SJSA1 (cell line): Measurements from ENCODE around the gene AP1S3. TPM values are rescaled to one million over a fixed set of nuclear protein-coding genes. Genes with fewer than 3 reads are reported as not detected.

Source experiments
- DNase-seq, 2 experiments: peaks; one replicate each; pipeline ENCODE4 v3.0.0-alpha.2; 2015 to 2020; ENCODE audit warnings: low spot score in 2 of 2, low read depth in 1 of 2
- H3K27ac ChIP-seq: fragments of 250-450 bp; sonication (Bioruptor Pico); 2 replicates; pipeline ENCODE4 v1.5.1; 2020; ENCODE audit warnings: mild to moderate bottlenecking, moderate library complexity
- H3K27me3 ChIP-seq: fragments of 250-450 bp; sonication (Bioruptor Pico); replicated peaks from 2 replicates; pipeline ENCODE4 v1.5.1; 2020; ENCODE audit warnings: mild to moderate bottlenecking, moderate library complexity
- H3K36me3 ChIP-seq: fragments of 250-450 bp; sonication (Bioruptor Pico); 2 replicates; pipeline ENCODE4 v1.5.1; 2020; ENCODE audit warnings: mild to moderate bottlenecking
- H3K4me1 ChIP-seq: fragments of 250-450 bp; sonication (Bioruptor Pico); replicated peaks from 2 replicates; pipeline ENCODE4 v1.6.1; 2021; ENCODE audit warnings: mild to moderate bottlenecking
- H3K4me3 ChIP-seq: fragments of 250-450 bp; sonication (Bioruptor Pico); 2 replicates; pipeline ENCODE4 v1.5.1; 2020; ENCODE audit warnings: mild to moderate bottlenecking
- H3K9me3 ChIP-seq: fragments of 250-450 bp; sonication (Bioruptor Pico); replicated peaks from 2 replicates; pipeline ENCODE4 v1.5.1; 2020; ENCODE audit warnings: mild to moderate bottlenecking
- total RNA-seq: library from RNA; depleted of rRNA; stranded (reverse); fragments of >200 nt; shearing (Covaris generic); gene quantifications from 2 replicates; pipeline ENCODE4 v1.2.3, GENCODE V29; 2014

Gene AP1S3
- total RNA-seq, 1 experiment from 2014 or later, result 6.4 TPM

DNA sequence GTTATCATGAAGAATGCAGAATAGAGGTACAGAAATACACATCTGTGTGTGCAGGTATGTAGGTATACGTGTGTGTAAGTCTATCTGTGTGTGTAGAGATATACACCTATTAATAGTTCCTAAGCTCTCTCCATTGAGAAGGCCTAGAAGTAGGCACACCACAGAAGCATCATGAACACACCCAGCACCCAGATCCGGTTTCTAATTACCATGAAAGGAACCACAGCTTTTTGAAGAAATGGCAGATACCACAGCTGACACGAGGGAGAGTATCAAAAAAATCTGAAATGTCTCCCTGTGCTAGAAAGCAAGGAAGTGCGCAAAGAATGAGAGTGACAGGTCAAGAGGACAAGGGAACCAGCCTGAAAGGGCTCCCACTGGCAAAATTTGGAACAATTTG lies 27.7 kb upstream of the AP1S3 start:
- DNase-seq, result no peak
- Histone ChIP-seq H3K4me3 (no peak overlapping the region), H3K27me3 (no peaks in the 10 kb centered on the region), H3K4me1 (peaks cover 13% of the 10 kb centered on the region), H3K36me3 (peaks cover 24% of the 10 kb centered on the region), H3K27ac (no peak overlapping the region), H3K9me3 (no peaks in the 10 kb centered on the region)

DNA sequence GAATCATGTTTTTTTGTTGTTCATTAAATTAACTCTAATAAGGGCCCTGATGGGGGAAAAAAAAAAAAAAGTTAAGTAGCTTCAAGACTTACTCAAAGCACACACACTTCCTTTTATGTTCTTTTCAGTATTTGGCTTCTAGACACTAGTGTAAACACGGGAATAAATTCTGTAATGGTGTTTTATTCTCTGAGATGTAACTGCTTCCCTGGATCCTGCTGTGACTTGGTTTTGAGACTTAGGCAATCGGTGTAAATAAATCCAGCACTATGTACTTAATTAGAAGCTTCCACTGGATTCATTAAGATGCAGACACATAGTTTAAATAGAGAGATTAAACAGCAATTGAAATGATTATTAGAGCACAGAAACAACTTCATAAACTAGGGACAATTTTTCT lies 26.1 kb upstream of the AP1S3 start:
- Histone ChIP-seq H3K4me3 (no peak overlapping the region), H3K36me3 (peaks cover 17% of the 10 kb centered on the region), H3K9me3 (no peaks in the 10 kb centered on the region), H3K27me3 (no peaks in the 10 kb centered on the region), H3K4me1 (peaks cover 13% of the 10 kb centered on the region), H3K27ac (no peak overlapping the region)
- DNase-seq, result no peak

DNA sequence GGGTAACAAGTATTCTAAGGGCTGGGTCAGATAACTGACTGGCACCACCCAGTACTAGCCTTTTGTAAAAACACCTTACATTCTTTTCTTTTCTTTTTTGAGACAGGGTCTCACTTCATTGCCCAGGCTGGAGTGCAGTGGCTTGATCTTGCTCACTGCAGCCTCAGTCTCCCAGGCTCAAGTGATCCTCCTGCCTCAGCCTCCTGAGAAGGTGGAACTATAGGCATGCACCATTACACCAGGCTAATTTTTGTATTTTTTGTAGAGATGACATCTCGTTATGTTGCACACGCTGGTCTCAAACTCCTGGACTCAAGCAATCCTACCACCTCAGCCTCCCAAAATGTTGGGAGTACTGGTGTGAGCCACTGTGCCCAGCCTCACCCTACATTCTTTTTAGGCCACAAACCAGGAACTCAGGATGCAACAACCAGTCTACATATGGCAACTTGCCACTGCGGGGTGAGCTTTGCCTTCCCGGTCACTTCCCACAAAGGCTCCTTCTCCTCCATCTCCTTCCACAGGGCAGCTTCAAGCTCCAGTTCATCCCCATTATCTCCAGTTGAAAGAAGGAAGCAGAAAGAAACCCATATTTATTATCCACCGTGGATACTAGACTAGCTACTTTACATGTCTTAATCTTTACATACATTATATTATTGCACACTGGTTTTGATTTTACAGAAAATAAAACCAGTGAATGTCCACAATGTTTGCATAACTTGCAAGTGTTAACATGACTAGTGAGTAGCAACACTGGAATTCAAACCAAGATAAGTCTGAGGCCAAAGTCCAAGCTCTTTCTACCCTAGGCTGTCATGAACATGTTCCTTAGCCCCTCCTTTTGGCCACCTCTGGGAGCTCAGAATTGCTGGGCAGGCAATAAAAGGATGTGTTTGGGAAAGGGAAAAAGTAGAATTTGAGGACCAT lies 23.7 kb upstream of the AP1S3 start:
- peak; percentile 56 to 57 for DNase-seq
- Histone ChIP-seq H3K36me3 (peaks cover 21% of the 10 kb centered on the region), H3K4me1 (peaks cover 13% of the 10 kb centered on the region), H3K27me3 (no peaks in the 10 kb centered on the region), H3K9me3 (no peaks in the 10 kb centered on the region), H3K27ac (0 out of 2 replicates have a peak overlapping the region, but pooled peaks have one; percentile 3), H3K4me3 (no peak overlapping the region)

DNA sequence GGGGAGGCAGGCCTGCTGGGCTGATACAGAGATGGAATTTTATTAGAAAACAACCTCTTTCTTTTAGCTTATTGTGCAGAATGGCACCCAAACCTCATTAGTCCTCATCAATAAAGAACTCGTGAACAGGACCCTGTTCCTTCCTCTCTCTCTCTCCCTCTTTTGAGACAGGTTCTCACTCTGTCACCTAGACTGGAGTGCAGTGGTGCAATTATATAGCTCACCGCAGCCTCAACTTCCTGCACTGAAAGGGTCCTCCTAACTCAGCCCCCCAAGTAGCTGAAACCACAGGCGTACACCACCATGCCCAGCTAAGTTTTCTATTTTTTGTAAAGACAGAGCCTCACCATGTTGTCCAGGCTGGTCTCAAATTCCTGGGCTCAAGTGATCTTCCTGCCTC lies 21.7 kb upstream of the AP1S3 start:
- peaks cover 13% of the 10 kb centered on the region for H3K4me1 ChIP-seq
- no peaks in the 10 kb centered on the region for H3K27me3 ChIP-seq
- no peak for DNase-seq
- peaks cover 18% of the 10 kb centered on the region for H3K36me3 ChIP-seq
- no peaks in the 10 kb centered on the region for H3K9me3 ChIP-seq
- H3K27ac ChIP-seq, result no peak overlapping the region
- H3K4me3 ChIP-seq, result no peak overlapping the region

DNA sequence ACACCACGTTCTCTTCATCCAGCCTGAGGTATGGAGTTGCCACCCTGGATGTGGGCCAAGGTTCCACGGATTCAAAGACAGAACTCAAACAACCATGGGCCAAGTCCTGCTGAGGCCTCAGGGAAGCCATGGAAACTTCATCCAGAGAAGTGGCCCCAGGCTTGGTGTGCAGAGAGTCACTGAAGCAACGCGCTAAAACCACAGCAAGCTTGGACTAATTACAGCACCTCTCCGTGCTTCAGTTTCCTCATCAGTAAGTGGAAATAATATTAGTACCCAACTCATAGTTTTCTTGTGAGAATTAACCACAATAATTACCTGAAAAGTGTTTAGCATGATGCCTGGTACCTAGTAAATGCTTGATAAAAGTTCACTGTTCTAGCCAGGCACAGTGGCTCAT lies 19.2 kb upstream of the AP1S3 start:
- no peaks in the 10 kb centered on the region for H3K27me3 ChIP-seq
- peaks cover 34% of the 10 kb centered on the region for H3K36me3 ChIP-seq
- no peaks in the 10 kb centered on the region for H3K9me3 ChIP-seq
- no peak for DNase-seq
- H3K4me3 ChIP-seq, result no peak overlapping the region
- peaks cover 11% of the 10 kb centered on the region for H3K4me1 ChIP-seq
- H3K27ac ChIP-seq, result no peak overlapping the region

DNA sequence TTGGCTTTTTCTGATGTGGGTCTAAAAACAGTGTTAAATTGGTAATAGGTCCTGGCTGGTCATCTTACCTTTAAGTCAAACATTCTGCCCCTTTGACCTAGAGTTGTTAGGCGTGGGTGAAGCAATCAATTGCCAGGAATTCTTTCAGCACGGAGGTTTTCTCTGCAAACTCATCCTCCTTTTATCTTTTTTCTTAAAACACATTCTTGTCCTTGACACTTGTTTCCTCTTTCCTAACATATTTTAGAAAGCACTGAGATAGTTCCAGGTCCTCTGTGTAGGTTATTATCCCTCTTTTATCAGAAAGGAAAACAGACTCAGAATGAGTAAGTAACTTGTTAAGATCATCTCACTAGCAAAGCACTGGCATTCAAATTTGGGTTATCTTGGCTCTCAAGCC lies 18.6 kb upstream of the AP1S3 start:
- no peak for DNase-seq
- Histone ChIP-seq H3K9me3 (no peaks in the 10 kb centered on the region), H3K4me3 (no peak overlapping the region), H3K27me3 (no peaks in the 10 kb centered on the region), H3K4me1 (peaks cover 5% of the 10 kb centered on the region), H3K36me3 (peaks cover 36% of the 10 kb centered on the region), H3K27ac (no peak overlapping the region)

DNA sequence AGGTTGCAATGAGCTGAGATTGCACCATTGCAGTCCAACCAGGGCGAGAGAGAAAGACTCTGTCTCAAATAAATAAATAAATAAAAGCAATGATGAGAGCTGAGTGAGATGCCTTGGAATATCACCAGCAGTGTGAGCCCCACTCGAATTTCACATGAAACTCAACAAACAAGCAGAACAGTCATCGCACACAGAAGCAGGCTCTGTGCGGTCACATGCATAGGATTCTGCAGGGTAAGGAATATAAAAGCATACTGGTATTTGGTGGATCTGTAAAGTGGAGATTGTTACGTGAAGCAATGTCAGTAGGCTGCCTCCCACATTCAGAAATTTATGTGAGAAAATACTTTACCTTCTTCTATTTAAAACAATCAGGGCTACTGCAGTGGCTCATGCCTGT lies 18.0 kb upstream of the AP1S3 start:
- Histone ChIP-seq H3K4me3 (no peak overlapping the region), H3K36me3 (peaks cover 38% of the 10 kb centered on the region), H3K27me3 (no peaks in the 10 kb centered on the region), H3K27ac (no peak overlapping the region), H3K9me3 (no peaks in the 10 kb centered on the region), H3K4me1 (no peaks in the 10 kb centered on the region)
- no peak for DNase-seq

DNA sequence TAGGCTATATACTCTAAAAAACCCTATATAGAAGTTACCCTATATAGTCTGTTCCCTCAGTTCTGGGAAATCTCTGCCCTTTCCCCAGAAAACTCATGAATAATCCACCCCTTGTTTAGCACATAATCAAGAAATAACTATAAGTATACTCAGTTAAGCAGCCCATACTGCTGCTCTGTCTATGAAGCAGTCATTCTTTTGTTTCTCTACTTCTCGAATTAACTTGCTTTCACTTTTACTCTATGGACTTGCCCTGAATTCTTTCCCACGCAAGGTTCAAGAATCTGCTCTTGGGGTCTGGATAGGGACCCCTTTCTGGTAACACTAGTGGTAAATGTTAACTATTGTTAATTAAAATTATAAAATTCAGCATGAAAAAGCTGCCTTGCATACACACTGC lies 17.4 kb upstream of the AP1S3 start:
- Histone ChIP-seq H3K4me1 (no peaks in the 10 kb centered on the region), H3K27ac (no peak overlapping the region), H3K36me3 (peaks cover 45% of the 10 kb centered on the region), H3K4me3 (no peak overlapping the region), H3K9me3 (no peaks in the 10 kb centered on the region), H3K27me3 (no peaks in the 10 kb centered on the region)
- DNase-seq, result no peak

DNA sequence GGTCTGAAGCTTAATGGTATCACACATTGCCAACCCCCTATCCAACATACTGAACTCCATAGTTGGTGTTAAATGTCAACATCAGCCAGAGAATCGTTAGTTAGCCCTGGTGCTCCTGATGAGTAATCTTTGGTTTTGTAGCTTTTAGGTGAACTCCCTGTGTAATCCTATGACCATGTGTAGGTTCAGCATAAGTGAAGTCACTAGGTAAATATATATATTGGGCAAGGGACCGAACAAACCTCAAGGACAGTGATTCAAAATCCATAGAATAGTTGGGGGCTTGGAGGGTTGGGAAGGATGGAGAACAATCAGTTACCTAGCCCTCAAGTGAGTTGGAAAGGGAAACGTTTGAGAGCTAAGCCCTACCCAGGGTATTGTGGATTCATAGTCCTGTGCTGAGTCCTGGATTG lies 16.0 kb upstream of the AP1S3 start:
- Histone ChIP-seq H3K4me1 (no peaks in the 10 kb centered on the region), H3K36me3 (peaks cover 57% of the 10 kb centered on the region), H3K9me3 (no peaks in the 10 kb centered on the region), H3K27ac (no peak overlapping the region), H3K4me3 (no peak overlapping the region), H3K27me3 (no peaks in the 10 kb centered on the region)
- DNase-seq, result no peak

DNA sequence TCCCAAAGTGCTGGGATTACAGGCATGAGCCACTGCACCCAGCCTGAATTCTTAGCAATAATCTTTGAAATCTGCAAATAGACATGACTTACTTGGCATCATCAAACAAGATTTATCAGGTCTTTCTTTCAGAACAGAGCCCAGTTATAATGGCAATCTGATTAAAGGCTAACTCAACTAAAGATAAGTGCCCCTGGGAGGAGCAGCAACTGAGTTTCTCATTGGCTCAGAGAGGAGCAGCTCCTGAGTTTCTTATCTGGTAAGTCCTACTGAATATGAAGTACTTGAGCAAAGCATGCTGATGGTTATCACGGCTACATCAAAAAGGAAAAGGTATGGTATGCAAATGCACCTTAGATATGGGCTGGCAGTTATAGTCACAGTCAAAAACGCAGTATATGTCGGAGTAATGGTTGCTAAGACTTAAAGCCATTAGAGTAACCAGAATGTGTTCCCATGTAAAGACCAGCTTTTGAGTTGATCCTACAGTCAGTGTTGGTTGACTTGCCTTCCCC lies 15.0 kb upstream of the AP1S3 start:
- H3K27ac ChIP-seq, result no peak overlapping the region
- H3K4me3 ChIP-seq, result no peak overlapping the region

DNA sequence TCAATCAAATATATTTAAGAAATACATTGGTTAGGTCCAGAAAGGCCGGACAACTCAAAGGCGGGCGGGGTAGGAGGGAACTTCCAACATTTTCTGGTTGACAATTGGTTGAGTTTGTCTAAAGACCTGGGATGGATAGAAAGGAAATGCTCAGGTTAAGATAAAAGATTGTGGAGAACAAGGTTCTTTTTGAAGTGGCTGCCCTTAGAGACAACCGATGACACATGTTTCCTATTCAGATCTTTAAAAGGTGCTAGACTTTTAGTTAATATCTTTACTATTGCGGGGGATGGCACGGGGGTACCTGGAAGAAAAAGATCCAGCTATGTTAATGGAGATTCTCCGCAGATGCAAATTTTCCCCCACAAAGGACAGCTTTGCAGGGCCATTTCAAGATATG lies 10.0 kb upstream of the AP1S3 start:
- Histone ChIP-seq H3K4me1 (peaks cover 6% of the 10 kb centered on the region; the same call in 1 of the 2 replicates), H3K36me3 (peaks cover 39% of the 10 kb centered on the region), H3K9me3 (no peaks in the 10 kb centered on the region), H3K4me3 (no peak overlapping the region), H3K27me3 (no peaks in the 10 kb centered on the region), H3K27ac (no peak overlapping the region)
- DNase-seq, result no peak

More for the DNA sequence above, 15.0 kb upstream of the AP1S3 start:
- DNase-seq, result no peak
- Histone ChIP-seq H3K9me3 (no peaks in the 10 kb centered on the region), H3K27me3 (no peaks in the 10 kb centered on the region), H3K36me3 (peaks cover 61% of the 10 kb centered on the region), H3K4me1 (no peaks in the 10 kb centered on the region)

DNA sequence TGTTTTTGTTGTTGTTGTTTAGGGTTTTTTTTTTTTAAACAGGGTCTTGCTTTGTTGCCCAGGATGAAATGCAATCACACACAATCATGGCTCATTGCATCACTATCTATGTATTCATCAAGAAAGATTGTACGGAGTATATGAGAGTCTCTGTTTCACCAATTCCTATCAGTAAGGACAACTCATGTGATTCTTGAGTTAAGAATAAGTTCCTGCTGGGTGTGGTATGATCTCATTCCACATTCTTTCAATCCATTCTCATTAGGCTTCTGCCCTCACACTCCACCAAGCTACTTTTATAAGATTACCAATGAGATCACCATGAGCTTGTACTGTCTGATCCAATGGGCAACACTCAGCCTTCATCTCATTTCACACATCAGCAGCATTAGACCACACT lies 9.1 kb upstream of the AP1S3 start:
- DNase-seq, result no peak
- Histone ChIP-seq H3K27ac (no peak overlapping the region), H3K4me3 (no peak overlapping the region), H3K36me3 (peaks cover 37% of the 10 kb centered on the region), H3K9me3 (no peaks in the 10 kb centered on the region), H3K4me1 (peaks cover 6% of the 10 kb centered on the region; the same call in 1 of the 2 replicates), H3K27me3 (no peaks in the 10 kb centered on the region)

DNA sequence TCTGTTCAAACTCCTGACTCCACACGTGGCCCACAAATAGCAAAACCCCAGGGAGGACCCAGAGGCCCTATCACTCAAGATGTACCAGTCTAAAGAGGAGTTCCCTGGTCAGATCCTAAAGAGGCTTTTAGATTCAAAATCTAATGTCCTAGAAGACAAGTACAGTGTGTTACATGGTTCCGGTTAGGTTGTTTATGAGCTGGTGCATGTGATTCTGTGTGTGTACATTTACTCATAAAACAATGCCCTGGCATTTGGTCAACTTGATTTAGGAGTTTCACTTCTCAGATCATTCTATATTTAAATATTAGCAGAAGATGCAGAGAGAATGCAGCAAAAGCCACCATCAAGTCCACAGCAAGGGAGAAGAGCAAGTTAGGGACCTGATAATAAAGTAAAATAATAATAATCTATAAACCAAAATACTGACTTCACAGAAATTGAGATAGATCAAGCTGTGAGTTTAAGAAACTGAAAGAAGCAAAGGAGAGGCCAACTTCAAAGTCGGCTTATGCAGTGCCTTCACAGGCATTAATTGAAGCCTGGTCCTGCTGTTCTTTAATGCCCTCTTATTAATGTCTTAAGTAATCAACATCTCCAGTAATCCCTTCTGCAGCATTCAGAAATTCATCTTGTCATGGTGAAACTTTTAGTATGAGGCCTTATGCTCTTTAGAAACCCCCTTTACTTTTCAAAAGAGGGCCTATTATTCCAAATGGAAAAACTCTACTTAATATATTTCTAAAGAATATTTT lies 4.2 kb upstream of the AP1S3 start:
- Histone ChIP-seq H3K27ac (no peak overlapping the region), H3K9me3 (no peaks in the 10 kb centered on the region), H3K4me3 (no peak overlapping the region), H3K36me3 (peaks cover 4% of the 10 kb centered on the region; the same call in 1 of the 2 replicates), H3K4me1 (peaks cover 3% of the 10 kb centered on the region; the same call in 1 of the 2 replicates), H3K27me3 (no peaks in the 10 kb centered on the region)
- no peak for DNase-seq
